Astrocyte (in vitro differentiated cells and primary cell): ENCODE data around the gene HTR2B. TPM values are rescaled to one million over a fixed set of nuclear protein-coding genes. Genes with fewer than 3 reads are reported as not detected.
A peak's percentile ranks its signal among the peaks of the same experiment; 100 is the strongest.

Experiments used
- DNase-seq: peaks from one replicate; pipeline ENCODE4 v3.0.0-alpha.2; 2010; ENCODE audit warnings: low read depth
- FAIRE-seq: peaks from 2 replicates; lab custom pipeline; 2011; peaks lifted over from hg19 to GRCh38; lab: Jason Lieb, UNC
- H2AFZ ChIP-seq: 2 replicates; pipeline ENCODE4 v1.6.0; 2012; ENCODE audit warnings: low read depth, low read length, inconsistent platforms
- H3K27ac ChIP-seq: 2 replicates; pipeline ENCODE4 v1.5.1; 2011; ENCODE audit warnings: low read depth, low read length, inconsistent platforms
- H3K27me3 ChIP-seq: 2 replicates; pipeline ENCODE4 v1.6.0; 2011; ENCODE audit warnings: low read length, inconsistent platforms; ENCODE audit not compliant: insufficient read depth
- H3K36me3 ChIP-seq: 2 replicates; pipeline ENCODE4 v1.5.1; 2011; ENCODE audit warnings: low read length, inconsistent platforms; ENCODE audit not compliant: insufficient read depth
- H3K4me1 ChIP-seq: 2 replicates; pipeline ENCODE4 v1.5.1; 2011; ENCODE audit warnings: low read length, inconsistent platforms; ENCODE audit not compliant: insufficient read depth
- H3K4me2 ChIP-seq: 2 replicates; pipeline ENCODE4 v1.6.0; 2012; ENCODE audit warnings: low read length, inconsistent platforms
- H3K4me3 ChIP-seq: 2 replicates; pipeline ENCODE4 v1.5.1; 2011; ENCODE audit warnings: low read depth, mild to moderate bottlenecking, low read length, inconsistent platforms; ENCODE audit not compliant: insufficient read depth
- H3K79me2 ChIP-seq: 2 replicates; pipeline ENCODE4 v1.6.0; 2012; ENCODE audit warnings: mild to moderate bottlenecking, low read length, inconsistent platforms; ENCODE audit not compliant: insufficient read depth
- H3K9ac ChIP-seq: 2 replicates; pipeline ENCODE4 v1.6.0; 2012; ENCODE audit warnings: mild to moderate bottlenecking, low read length, inconsistent platforms
- H3K9me3 ChIP-seq: 2 replicates; pipeline ENCODE4 v1.5.1; 2012; ENCODE audit warnings: low read depth, mild to moderate bottlenecking, low read length, inconsistent platforms; ENCODE audit not compliant: insufficient read depth
- H4K20me1 ChIP-seq: 2 replicates; pipeline ENCODE4 v1.6.0; 2012; ENCODE audit warnings: low read length, inconsistent platforms; ENCODE audit not compliant: insufficient read depth
- H3K27ac Mint-ChIP-seq: one replicate; pipeline ENCODE4 v1.8.0; 2021; ENCODE audit warnings: mild to moderate bottlenecking, mixed read lengths; ENCODE audit not compliant: unreplicated experiment
- H3K27me3 Mint-ChIP-seq: one replicate; pipeline ENCODE4 v1.8.0; 2021; ENCODE audit warnings: low read depth, mixed read lengths; ENCODE audit not compliant: unreplicated experiment
- H3K36me3 Mint-ChIP-seq: one replicate; pipeline ENCODE4 v1.8.0; 2021; ENCODE audit warnings: low read depth, mixed read lengths; ENCODE audit not compliant: unreplicated experiment
- H3K4me1 Mint-ChIP-seq: one replicate; pipeline ENCODE4 v1.8.0; 2021; ENCODE audit warnings: low read depth, mixed read lengths; ENCODE audit not compliant: unreplicated experiment
- H3K4me3 Mint-ChIP-seq: one replicate; pipeline ENCODE4 v1.8.0; 2021; ENCODE audit warnings: mild to moderate bottlenecking, moderate library complexity, mixed read lengths; ENCODE audit not compliant: unreplicated experiment
- H3K9me3 Mint-ChIP-seq: one replicate; pipeline ENCODE4 v1.8.0; 2021; ENCODE audit warnings: mild to moderate bottlenecking, mixed read lengths; ENCODE audit not compliant: unreplicated experiment
- CTCF ChIP-seq: IDR thresholded peaks from 2 replicates; pipeline ENCODE4 v1.5.1; 2011; ENCODE audit warnings: low read depth, mild to moderate bottlenecking, inconsistent platforms, low read length, moderate library complexity; ENCODE audit not compliant: insufficient read depth
- EZH2 ChIP-seq: IDR thresholded peaks from 2 replicates; pipeline ENCODE4 v1.6.1; 2012; ENCODE audit warnings: mild to moderate bottlenecking, low read length, inconsistent platforms; ENCODE audit not compliant: insufficient read depth
- total RNA-seq: library from RNA; stranded (reverse); gene quantifications from 2 replicates; pipeline ENCODE4 v1.2.1, GENCODE V29; 2021

Gene HTR2B
- total RNA-seq, 1 donor from 2014 or later: 0.27 TPM

GRCh38 chr2:231117148-231117547, 7.7 kb downstream of the HTR2B start:
- Mint-ChIP-seq H3K36me3 (peaks cover 4% of the 10 kb centered on the region), H3K9me3 (no peaks in the 10 kb centered on the region), H3K27ac (no peak overlapping the region), H3K4me3 (no peak overlapping the region), H3K4me1 (peaks cover 19% of the 10 kb centered on the region), H3K27me3 (no peaks in the 10 kb centered on the region)
- TF ChIP-seq CTCF: no peak
- TF ChIP-seq EZH2: no peak
- H3K36me3 ChIP-seq: peaks cover 5% of the 10 kb centered on the region
- H3K4me3 ChIP-seq: no peak overlapping the region
- H3K4me2 ChIP-seq: no peak overlapping the region
- H4K20me1 ChIP-seq: peaks cover 3% of the 10 kb centered on the region
- FAIRE-seq: no peak
- H3K27me3 ChIP-seq: no peaks in the 10 kb centered on the region
- no peak for DNase-seq
- H3K9me3 ChIP-seq: no peaks in the 10 kb centered on the region
- H3K27ac ChIP-seq: no peak overlapping the region
- no peak overlapping the region for H2AFZ ChIP-seq
- H3K4me1 ChIP-seq: peaks cover 3% of the 10 kb centered on the region
- no peak overlapping the region for H3K9ac ChIP-seq
- H3K79me2 ChIP-seq: no peaks in the 10 kb centered on the region

- Mint-ChIP-seq H3K27ac (no peak overlapping the region), H3K9me3 (no peaks in the 10 kb centered on the region), H3K4me3 (no peak overlapping the region), H3K4me1 (peaks cover 31% of the 10 kb centered on the region), H3K27me3 (no peaks in the 10 kb centered on the region), H3K36me3 (peaks cover 4% of the 10 kb centered on the region)
- Histone ChIP-seq H3K4me2 (no peak overlapping the region), H3K9me3 (no peaks in the 10 kb centered on the region), H3K79me2 (no peaks in the 10 kb centered on the region), H3K27me3 (no peaks in the 10 kb centered on the region), H3K36me3 (peaks cover 5% of the 10 kb centered on the region), H3K4me1 (peaks cover 12% of the 10 kb centered on the region), H3K4me3 (no peak overlapping the region), H2AFZ (no peak overlapping the region), H4K20me1 (peaks cover 4% of the 10 kb centered on the region), H3K9ac (no peak overlapping the region), H3K27ac (no peak overlapping the region)
- no peak for FAIRE-seq
- no peak for TF ChIP-seq EZH2
- no peak for TF ChIP-seq CTCF
- DNase-seq: no peak
These were observed 9.2 kb downstream of the HTR2B start for GRCh38 chr2:231115651-231116050.

- Mint-ChIP-seq H3K4me3 (no peak overlapping the region), H3K27me3 (no peaks in the 10 kb centered on the region), H3K27ac (no peak overlapping the region), H3K9me3 (no peaks in the 10 kb centered on the region), H3K4me1 (peaks cover 32% of the 10 kb centered on the region), H3K36me3 (peaks cover 7% of the 10 kb centered on the region)
- H3K36me3 ChIP-seq: peaks cover 12% of the 10 kb centered on the region
- peaks cover 15% of the 10 kb centered on the region for H3K4me1 ChIP-seq
- H3K9ac ChIP-seq: no peak overlapping the region
- peaks cover 4% of the 10 kb centered on the region for H4K20me1 ChIP-seq
- peak; percentile 22 for DNase-seq
- no peaks in the 10 kb centered on the region for H3K79me2 ChIP-seq
- H3K4me2 ChIP-seq: no peak overlapping the region
- TF ChIP-seq CTCF (no peak), EZH2 (no peak)
- H3K9me3 ChIP-seq: no peaks in the 10 kb centered on the region
- FAIRE-seq: no peak
- no peak overlapping the region for H2AFZ ChIP-seq
- H3K27me3 ChIP-seq: no peaks in the 10 kb centered on the region
- no peak overlapping the region for H3K27ac ChIP-seq
- H3K4me3 ChIP-seq: no peak overlapping the region
These were observed 11.4 kb downstream of the HTR2B start for GRCh38 chr2:231113489-231113888.
